GM19397 (cell line): ENCODE measurements around the gene DVL1.

ENCODE experiments used
- ATAC-seq: cut with Tn5 transposase; IDR thresholded peaks from one replicate; pipeline ENCODE4 v1.9.1; 2021; ENCODE audit warnings: mild to moderate bottlenecking, moderate library complexity; ENCODE audit not compliant: unreplicated experiment

Gene DVL1

GRCh38 chr1:1356796-1357401, 7.7 kb upstream of the DVL1 start:
- ATAC-seq = no peak

GRCh38 chr1:1356166-1356795, 7.1 kb upstream of the DVL1 start:
- ATAC-seq = no peak

DNA sequence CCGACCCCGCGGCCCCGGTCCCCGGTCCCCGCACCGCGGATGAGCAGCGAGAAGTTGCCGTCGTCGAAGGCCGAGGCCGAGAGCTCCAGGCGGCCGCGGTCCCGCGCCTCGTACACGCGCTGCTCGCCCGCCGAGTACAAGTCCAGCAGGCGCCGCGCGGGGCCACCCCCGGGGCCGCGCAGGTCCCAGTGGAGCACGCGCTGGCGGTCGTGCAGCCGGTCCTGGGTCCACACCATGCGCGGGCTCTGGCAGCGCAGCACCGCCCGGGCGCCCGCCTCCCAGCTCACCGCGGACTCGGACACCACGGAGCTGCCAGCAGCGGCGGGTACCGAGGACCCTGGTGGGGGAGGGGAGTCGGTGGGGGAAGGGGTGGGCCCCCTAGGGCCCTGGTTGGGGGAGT, 6.2 kb upstream of the DVL1 start:
- ATAC-seq = no peak

DNA sequence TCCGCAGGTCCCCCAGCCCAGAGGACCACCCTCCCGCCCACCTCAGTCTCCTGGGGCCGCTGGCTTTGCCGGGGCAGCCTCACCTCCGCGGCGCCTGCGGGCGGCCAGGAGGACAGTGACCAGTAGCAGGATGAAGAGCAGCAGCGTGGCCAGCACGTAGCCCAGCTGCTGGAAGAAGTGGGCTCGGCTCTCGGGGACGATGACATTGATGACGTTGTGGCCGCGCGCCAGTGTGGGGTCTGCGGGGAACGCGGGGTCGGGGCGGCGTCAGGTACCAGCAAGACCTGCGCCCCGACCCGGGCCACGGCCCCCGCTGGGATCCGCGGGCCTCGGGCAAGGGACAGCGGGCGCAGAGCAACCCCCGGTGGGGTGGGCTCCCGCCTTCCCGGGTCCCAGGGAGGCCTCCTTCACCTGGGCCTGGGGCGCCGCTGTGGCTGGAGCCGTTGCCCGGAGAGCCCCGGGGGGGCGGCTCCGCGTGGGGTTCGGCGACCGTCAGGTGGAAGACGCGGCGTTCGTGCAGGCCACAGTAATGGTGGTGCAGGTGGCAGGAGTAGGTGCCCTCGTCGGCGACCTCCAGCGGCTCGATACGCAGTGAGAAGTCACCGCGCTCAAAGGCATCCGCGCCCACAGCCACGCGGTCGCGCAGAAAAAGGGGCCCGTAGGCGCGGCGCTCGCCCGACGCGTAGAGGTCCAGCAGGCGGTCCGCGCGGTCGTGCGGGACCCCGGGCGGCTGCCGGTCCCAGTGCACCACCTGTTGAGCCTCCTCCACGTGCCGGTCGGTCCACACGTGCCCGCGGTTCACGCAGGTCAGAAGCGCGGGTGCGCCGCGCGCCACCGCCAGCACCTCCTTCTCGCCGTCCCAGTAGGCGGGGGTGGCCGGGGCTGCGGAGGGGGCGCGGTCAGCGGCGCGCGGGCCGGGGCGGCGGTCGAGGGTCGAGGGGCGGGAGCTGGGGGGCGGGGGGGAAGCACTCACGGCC, 5.3 kb upstream of the DVL1 start:
- no peak for ATAC-seq

DNA sequence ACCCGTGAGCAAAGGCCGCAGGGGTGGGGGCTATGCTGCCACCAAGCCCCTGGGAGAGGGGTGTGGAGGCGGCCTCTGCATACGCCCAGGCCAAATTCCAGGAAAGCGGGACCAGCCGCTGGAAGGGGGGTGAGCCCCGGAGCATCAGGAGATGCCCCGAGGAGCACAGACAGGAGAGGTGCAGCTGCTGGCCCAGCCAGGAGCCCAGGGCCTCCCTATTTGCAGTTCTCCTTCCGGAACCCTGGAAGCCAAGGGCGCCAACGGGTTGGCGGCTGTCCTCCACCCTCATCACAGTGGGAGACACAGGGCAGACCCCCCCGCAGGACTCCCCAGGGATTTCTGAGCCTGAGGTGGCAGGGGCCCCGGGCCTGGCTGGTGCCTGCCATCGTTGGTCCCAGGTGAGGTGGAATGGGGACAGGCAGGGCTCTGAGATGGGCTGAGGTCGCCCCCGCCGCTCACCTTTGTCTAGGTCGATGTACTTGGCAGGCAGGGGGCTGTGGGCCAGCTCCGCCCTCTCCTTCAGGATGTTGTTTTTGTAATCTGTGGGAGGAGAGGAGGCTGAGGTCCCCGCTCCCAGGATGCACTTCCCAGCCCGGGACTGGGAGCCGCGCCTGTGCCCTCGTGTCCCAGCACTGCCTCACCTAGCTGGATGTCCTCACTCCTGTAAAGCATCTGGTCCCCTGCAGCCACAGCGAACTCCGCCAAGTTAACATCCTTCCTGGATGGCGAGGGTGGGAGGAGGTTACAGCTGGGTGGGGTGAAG, 4.4 kb upstream of the DVL1 start:
- no peak for ATAC-seq

DNA sequence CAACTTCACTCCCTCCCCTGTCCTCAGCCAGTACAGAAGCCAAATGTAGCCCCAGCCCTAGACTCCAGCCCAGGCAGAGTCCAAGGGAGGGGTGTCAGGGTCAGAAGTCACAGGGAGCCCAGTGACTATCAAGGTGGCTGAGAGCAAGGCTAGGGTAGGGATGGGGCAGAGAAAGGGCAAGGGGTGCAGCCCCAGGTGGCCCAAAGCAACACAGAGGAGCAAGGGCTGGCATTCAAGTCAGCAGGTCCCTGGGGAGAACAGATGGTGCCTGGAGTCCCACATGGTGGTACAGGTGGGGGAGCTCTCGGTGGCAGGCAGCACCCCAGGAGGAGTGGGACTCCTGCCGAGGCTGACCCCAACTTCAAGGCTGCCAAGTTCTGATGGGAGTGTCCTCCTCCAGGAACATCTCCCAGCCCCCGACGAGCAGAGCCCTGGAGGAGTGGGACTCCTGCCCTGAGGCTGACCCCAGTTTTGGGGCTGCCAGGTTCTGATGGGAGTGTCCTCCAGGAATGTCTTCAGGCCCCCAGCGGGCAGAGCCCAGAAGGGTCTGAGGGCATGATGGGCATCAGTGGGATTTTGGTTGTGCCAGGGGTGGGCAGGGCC, 3.7 kb upstream of the DVL1 start:
- no peak for ATAC-seq

GRCh38 chr1:1351511-1352427, 2.6 kb upstream of the DVL1 start:
- no peak for ATAC-seq

- ATAC-seq = peak; percentile 36
These were observed 580 bp downstream of the DVL1 start for GRCh38 chr1:1348420-1349255.

GRCh38 chr1:1347663-1348419, 1.4 kb downstream of the DVL1 start:
- ATAC-seq = no peak

DNA sequence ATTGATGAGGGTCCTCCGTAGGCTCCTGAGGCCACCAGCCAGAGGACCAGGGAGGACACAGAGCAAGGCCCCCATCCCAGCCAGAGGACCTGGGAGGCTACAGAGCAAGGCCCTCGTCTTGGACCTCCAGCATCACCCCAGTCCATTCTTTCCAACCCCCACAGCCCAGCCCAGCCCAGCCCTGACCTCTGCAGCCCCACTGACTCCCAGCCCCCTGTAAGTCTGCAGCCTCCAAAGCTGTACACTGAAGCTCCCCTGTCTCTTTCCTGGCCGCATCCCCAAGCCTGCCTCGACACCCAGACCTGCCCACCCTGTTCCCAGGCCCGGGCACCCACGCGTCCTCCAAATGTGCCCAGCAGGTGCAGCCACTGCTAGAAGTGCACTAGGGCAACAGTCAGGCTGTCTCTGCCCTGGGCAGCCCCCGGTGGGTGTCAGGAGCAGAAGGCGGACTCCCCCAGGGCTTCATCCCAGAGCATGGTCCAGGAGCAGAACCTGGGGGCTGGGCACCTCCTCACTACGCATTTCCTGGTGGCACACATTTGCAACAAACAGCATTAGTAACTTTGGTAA, 2.1 kb downstream of the DVL1 start:
- ATAC-seq = no peak

- ATAC-seq = no peak
These were observed 2.7 kb downstream of the DVL1 start for GRCh38 chr1:1346501-1346890.

- no peak for ATAC-seq
These were observed 3.2 kb downstream of the DVL1 start for GRCh38 chr1:1345860-1346500.

- no peak for ATAC-seq
These were observed 3.8 kb downstream of the DVL1 start for GRCh38 chr1:1345384-1345783.

DNA sequence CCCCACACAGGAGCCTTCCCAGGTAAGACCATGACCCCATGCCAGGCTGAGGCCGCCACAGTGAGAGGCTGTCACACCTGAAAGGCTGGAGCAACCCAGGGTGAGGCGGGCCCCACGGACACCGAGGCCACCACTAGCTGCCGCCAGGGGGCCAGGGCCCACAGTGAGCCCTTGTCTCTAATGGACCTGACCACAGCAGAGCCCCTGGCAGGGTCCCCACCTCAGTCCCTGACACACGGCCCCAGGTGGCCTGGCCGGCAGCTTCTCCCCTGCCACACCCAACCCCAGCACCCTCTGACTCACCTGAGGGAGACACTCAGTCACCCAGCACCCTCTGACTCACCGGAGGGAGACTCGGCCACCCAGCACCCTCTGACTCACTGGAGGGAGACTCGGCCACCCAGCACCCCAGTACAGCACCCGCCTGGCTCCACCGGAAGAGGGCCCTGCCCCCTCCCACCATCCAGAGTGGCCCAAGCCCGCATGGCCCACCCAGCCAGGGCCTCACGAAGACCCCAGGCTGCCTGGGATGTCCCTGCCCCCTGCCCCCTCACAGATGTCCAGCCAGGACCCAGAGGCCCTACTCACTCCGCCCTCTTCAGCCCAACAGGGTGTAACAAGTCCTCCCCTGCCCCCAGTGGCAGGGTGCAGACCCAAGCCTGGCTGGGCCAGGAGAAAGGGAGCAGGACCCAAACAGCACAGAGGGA, 4.4 kb downstream of the DVL1 start:
- no peak for ATAC-seq

DNA sequence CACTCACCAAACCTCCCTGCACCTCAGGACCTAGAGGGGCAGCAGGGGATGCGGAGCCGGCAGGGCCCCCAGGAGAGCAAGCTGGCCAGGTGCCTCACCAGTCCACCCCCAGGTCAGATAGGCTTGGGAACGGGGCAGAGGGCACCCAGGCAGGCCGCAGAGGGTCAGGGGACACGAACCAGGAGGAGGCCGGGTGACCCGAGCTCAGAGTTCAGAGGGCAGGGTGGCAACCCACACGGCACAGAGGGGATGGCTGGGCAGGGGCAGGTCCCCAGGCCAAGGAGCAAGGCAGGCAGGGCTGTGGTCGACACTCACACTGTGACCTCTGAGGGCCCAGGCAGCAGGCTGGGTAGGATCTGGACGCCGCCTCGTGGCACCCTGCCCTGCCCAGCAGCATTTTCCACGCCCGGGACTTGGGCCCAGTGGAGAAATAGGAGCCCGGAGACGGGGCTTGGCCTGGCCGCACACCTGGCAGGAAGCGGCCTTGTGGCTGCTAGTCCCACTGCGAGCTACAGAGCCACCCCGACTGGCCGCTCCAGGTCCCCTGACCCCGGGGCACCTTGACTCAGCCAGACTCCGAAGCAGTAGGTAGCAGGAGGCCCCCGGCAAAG, 5.3 kb downstream of the DVL1 start:
- ATAC-seq = no peak

DNA sequence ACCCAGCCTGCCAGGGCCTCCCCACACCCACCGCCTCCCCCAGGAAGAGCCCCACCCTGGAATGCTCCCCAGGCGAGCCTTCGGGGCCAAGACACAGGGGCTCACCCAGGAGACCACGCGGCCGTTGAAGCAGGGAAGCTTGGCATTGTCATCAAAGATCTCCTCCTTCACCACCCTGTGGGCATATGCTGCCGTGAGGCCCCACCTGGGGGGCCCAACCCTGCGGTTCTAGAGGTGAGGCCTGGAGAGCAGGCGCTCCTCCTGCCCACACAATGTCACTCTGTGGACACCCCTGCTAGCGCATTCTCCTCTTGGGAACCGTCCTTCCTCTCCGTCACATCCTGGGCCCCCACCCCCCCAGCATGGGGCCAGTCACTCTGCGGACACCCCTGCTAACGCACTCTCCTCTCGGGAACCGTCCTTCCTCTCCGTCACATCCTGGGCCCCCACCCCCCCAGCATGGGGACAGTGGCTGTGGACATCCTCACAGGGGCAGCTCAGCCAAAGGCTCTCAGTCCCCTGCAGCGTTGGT, 6.6 kb downstream of the DVL1 start:
- no peak for ATAC-seq
